A673 (cell line): ENCODE results near the gene GLDN.

Experiments used
- EZH2 ChIP-seq: fragments of 200-600 bp; sonication (generic); IDR thresholded peaks from 2 replicates; pipeline ENCODE4 v1.6.1; 2017; ENCODE audit warnings: borderline replicate concordance, low read depth, mild to moderate bottlenecking, mixed read lengths, antibody characterized with exemption, low read length; ENCODE audit not compliant: poor library complexity, severe bottlenecking
- TF ChIP-seq, protein P1 (sequence below): fragments of 300-800, 200-600 bp; sonication (generic); conservative IDR thresholded peaks from 2 replicates; pipeline ENCODE4 v1.5.1; 2017; ENCODE audit warnings: low read depth, mild to moderate bottlenecking, antibody characterized with exemption, low read length, moderate library complexity, mixed read lengths

DNA sequence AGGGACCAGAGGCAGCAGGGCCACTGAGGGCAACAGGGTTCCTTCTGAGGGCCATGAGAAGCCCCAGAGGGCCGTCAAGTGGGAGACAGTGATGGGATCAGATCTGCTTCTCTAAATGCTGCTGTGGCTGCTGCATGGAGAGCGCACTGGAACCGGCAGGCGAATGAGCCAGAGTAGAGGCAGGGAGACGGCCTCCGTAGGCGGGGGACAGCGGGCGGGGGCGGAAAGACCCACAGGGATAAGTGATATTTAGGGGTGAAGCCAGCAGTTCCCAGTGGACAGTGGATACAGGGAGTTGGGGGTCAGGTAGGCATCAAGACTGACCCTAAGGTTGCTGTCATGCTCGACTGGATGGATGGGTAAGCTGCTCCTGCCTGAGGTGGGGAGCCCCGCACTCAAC lies 45.0 kb downstream of the GLDN start:
- TF ChIP-seq, protein P1, sequence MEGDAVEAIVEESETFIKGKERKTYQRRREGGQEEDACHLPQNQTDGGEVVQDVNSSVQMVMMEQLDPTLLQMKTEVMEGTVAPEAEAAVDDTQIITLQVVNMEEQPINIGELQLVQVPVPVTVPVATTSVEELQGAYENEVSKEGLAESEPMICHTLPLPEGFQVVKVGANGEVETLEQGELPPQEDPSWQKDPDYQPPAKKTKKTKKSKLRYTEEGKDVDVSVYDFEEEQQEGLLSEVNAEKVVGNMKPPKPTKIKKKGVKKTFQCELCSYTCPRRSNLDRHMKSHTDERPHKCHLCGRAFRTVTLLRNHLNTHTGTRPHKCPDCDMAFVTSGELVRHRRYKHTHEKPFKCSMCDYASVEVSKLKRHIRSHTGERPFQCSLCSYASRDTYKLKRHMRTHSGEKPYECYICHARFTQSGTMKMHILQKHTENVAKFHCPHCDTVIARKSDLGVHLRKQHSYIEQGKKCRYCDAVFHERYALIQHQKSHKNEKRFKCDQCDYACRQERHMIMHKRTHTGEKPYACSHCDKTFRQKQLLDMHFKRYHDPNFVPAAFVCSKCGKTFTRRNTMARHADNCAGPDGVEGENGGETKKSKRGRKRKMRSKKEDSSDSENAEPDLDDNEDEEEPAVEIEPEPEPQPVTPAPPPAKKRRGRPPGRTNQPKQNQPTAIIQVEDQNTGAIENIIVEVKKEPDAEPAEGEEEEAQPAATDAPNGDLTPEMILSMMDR: no peak
- no peak for TF ChIP-seq EZH2
